HepG2 (cell line): ENCODE measurements around the gene OR1F1. TPM values are rescaled to one million over a fixed set of nuclear protein-coding genes. Genes with fewer than 3 reads are reported as not detected.

Experiments
- CSRNP2 ChIP-seq: sonication (generic); formaldehyde crosslinking; conservative IDR thresholded peaks from 2 replicates; pipeline ENCODE4 v1.8.0; 2022; ENCODE audit warnings: low read depth, missing genetic modification reagents
- KDM1A ChIP-seq: IDR thresholded peaks from 2 replicates; pipeline ENCODE4 v1.6.1; 2016; ENCODE audit warnings: missing compliant biosample characterization
- RELA ChIP-seq: sonication (generic); formaldehyde crosslinking; IDR thresholded peaks from 2 replicates; pipeline ENCODE4 v1.4.0; 2020; ENCODE audit warnings: missing genetic modification reagents
- TEAD3 ChIP-seq: optimal IDR thresholded peaks from 2 replicates; pipeline ENCODE3; 2016; ENCODE audit warnings: borderline replicate concordance
- THRA ChIP-seq: sonication (generic); formaldehyde crosslinking; IDR thresholded peaks from 2 replicates; pipeline ENCODE4 v1.4.0; 2020; ENCODE audit warnings: missing genetic modification reagents, borderline replicate concordance
- TRIM22 ChIP-seq: fragments of 450-650 bp; IDR thresholded peaks from 2 replicates; pipeline ENCODE4 v1.6.1; 2017
- ZBTB7B ChIP-seq: sonication (generic); formaldehyde crosslinking; IDR thresholded peaks from 2 replicates; pipeline ENCODE4 v1.4.0; 2020; ENCODE audit warnings: missing genetic modification reagents
- ZC3H4 ChIP-seq: sonication (generic); formaldehyde crosslinking; IDR thresholded peaks from 2 replicates; pipeline ENCODE4 v1.4.0; 2020; ENCODE audit warnings: missing genetic modification reagents, borderline replicate concordance
- ZFP36 ChIP-seq: fragments of 150-350 bp; IDR thresholded peaks from 2 replicates; pipeline ENCODE4 v1.6.1; 2018; ENCODE audit warnings: borderline replicate concordance, low read length, low read depth; ENCODE audit not compliant: partially characterized antibody
- ZMYM3 ChIP-seq: sonication (generic); formaldehyde crosslinking; IDR thresholded peaks from 2 replicates; pipeline ENCODE4 v1.5.1; 2020; ENCODE audit warnings: mild to moderate bottlenecking, missing genetic modification reagents
- ZNF205 ChIP-seq: IDR thresholded peaks from 2 replicates; pipeline ENCODE4 v1.6.1; 2018; ENCODE audit warnings: missing biosample characterization, missing genetic modification reagents
- ZNF256 ChIP-seq: sonication (generic); formaldehyde crosslinking; conservative IDR thresholded peaks from 2 replicates; pipeline ENCODE4 v1.4.0; 2020; ENCODE audit warnings: missing genetic modification reagents
- ZNF34 ChIP-seq: sonication (generic); formaldehyde crosslinking; IDR thresholded peaks from 2 replicates; pipeline ENCODE4 v1.4.0; 2020; ENCODE audit warnings: mild to moderate bottlenecking, missing genetic modification reagents, borderline replicate concordance
- polyA plus RNA-seq, 8 experiments: library from polyadenylated mRNA; depleted of rRNA in 3 of 8; stranded (reverse) in 7 of 8; unstranded in 1 of 8; fragments of >200 nt; fragmentation: Illumina TruSeq in 4 of 8; extraction: Trizol in 4 of 8; gene quantifications; 2 replicates each; pipeline versions ENCODE4 v1.2.1 to v1.2.3, GENCODE V29; 2011 to 2016; ENCODE audit warnings: low read depth in 4 of 8, missing spikeins in 1 of 8, mixed read lengths in 1 of 8; ENCODE audit not compliant: insufficient read depth in 1 of 8
- total RNA-seq, 5 experiments: library from RNA; depleted of rRNA; stranded (reverse); fragments of >200 nt; fragmentation: Illumina TruSeq; extraction: Trizol; gene quantifications; 2 replicates each; pipeline ENCODE4 v1.2.3, GENCODE V29; 2016; ENCODE audit warnings: low read depth in 1 of 5

The OR1F1 gene
- total and polyA plus RNA-seq, 2 of the 13 experiments (the other 11 are each of a cell fraction or from before 2014, with no cell fraction given), result 0.90 TPM; not detected in 1

- TF ChIP-seq ZMYM3 (CRISPR knock-in tag) (peak; percentile 65), ZNF205 (no peak), ZFP36 (no peak), CSRNP2 (CRISPR knock-in tag) (no peak), ZBTB7B (CRISPR knock-in tag) (peak; percentile 62), KDM1A (CRISPR knock-in tag) (0 out of 2 replicates have a peak, but pooled peaks have one; percentile 35), TRIM22 (no peak), ZNF256 (CRISPR knock-in tag) (no peak), ZC3H4 (CRISPR knock-in tag) (no peak), RELA (no peak), THRA (CRISPR knock-in tag) (no peak), ZNF34 (CRISPR knock-in tag) (no peak), TEAD3 (CRISPR knock-in tag) (peak; percentile 24)
These were observed 13.9 kb upstream of the OR1F1 start (continued) for GRCh38 chr16:3173892-3174617.
